ENCODE measurements around the gene TRAK2. TPM values are rescaled to one million over a fixed set of nuclear protein-coding genes. Genes with fewer than 3 reads are reported as not detected.
"Not testable (repeated sequence)": the region's sequence is repeated elsewhere in the genome, so short reads cannot be mapped to it uniquely, and the experiment has no call there.

The TRAK2 gene
- 10.2 and 13.2 TPM in 2 replicates for total RNA-seq
- 9.6 and 10.6 TPM in 2 replicates for polyA plus RNA-seq

GRCh38 chr2:201451292-201452057 lies at the start of gene TRAK2, which contains the start of gene STRADB:
Gene TRAK2 (minus strand): TSS chr2:201451458. CDS start chr2:201420507, 30,951 bp downstream.
Gene STRADB (plus strand): TSS chr2:201451740. CDS start chr2:201454841, 3,101 bp downstream.
- H3K36me3 ChIP-seq, result no peaks in the 10 kb centered on the region
- peaks cover 19% of the 10 kb centered on the region for H3K4me1 ChIP-seq (ENCODE audit: low read depth)
- peak; percentile 14 for TF ChIP-seq CTCF (IDR thresholded peaks at IDR 0.05; ENCODE audit: low read depth, low read length)
- H3K27me3 ChIP-seq, result no peaks in the 10 kb centered on the region
- peak within 1 kb of the TSS; percentile 84 for H3K27ac ChIP-seq
- H3K4me3 ChIP-seq, result peak within 1 kb of the TSS; percentile 96
- H3K9me3 ChIP-seq (ENCODE audit: low read depth), result no peaks in the 10 kb centered on the region
- peak; percentile 96 for DNase-seq (ENCODE audit: low read depth in 1 of 2, low spot score in 1 of 2)

- H3K27me3 ChIP-seq, result no peaks in the 10 kb centered on the region
- no peaks in the 10 kb centered on the region for H3K9me3 ChIP-seq (ENCODE audit: low read depth)
- H3K4me1 ChIP-seq (ENCODE audit: low read depth), result no peaks in the 10 kb centered on the region
- H3K4me3 ChIP-seq, result no peak overlapping the region
- peak in 1 of 2 donors; percentile 31 for DNase-seq (ENCODE audit: low read depth in 1 of 2, low spot score in 1 of 2)
- no peak for TF ChIP-seq CTCF (IDR thresholded peaks at IDR 0.05; ENCODE audit: low read depth, low read length)
- no peak overlapping the region for H3K27ac ChIP-seq
- H3K36me3 ChIP-seq, result no peaks in the 10 kb centered on the region
Measured at GRCh38 chr2:201500534-201500933, 49.3 kb upstream of the TRAK2 start.

GRCh38 chr2:201496785-201497184 lies 45.5 kb upstream of the TRAK2 start:
- Histone ChIP-seq H3K4me3 (no peak overlapping the region), H3K27ac (no peak overlapping the region), H3K36me3 (no peaks in the 10 kb centered on the region), H3K4me1 (ENCODE audit: low read depth) (no peaks in the 10 kb centered on the region), H3K9me3 (ENCODE audit: low read depth) (no peaks in the 10 kb centered on the region), H3K27me3 (peaks cover 5% of the 10 kb centered on the region)
- no peak for DNase-seq (ENCODE audit: low read depth in 1 of 2, low spot score in 1 of 2)
- TF ChIP-seq CTCF (IDR thresholded peaks at IDR 0.05; ENCODE audit: low read depth, low read length), result no peak

- Histone ChIP-seq H3K27me3 (peaks cover 5% of the 10 kb centered on the region), H3K4me3 (no peak overlapping the region), H3K27ac (no peak overlapping the region), H3K9me3 (ENCODE audit: low read depth) (no peaks in the 10 kb centered on the region), H3K36me3 (no peaks in the 10 kb centered on the region), H3K4me1 (ENCODE audit: low read depth) (no peaks in the 10 kb centered on the region)
- DNase-seq (ENCODE audit: low read depth in 1 of 2, low spot score in 1 of 2), result no peak
- no peak for TF ChIP-seq CTCF (IDR thresholded peaks at IDR 0.05; ENCODE audit: low read depth, low read length)
Measured at GRCh38 chr2:201490291-201490690, 39.0 kb upstream of the TRAK2 start.

GRCh38 chr2:201484805-201485204 lies 33.5 kb upstream of the TRAK2 start:
- H3K9me3 ChIP-seq (ENCODE audit: low read depth), result no peaks in the 10 kb centered on the region
- TF ChIP-seq CTCF (IDR thresholded peaks at IDR 0.05; ENCODE audit: low read depth, low read length), result no peak
- H3K27ac ChIP-seq, result no peak overlapping the region
- peak in 1 of 2 donors; percentile 13 for DNase-seq (ENCODE audit: low read depth in 1 of 2, low spot score in 1 of 2)
- no peak overlapping the region for H3K4me3 ChIP-seq
- no peaks in the 10 kb centered on the region for H3K27me3 ChIP-seq
- H3K4me1 ChIP-seq (ENCODE audit: low read depth), result no peaks in the 10 kb centered on the region
- H3K36me3 ChIP-seq, result no peaks in the 10 kb centered on the region

- not testable (repeated sequence) for H3K4me3 ChIP-seq; H3K27ac ChIP-seq; H3K27me3 ChIP-seq; H3K36me3 ChIP-seq; DNase-seq (ENCODE audit: low read depth in 1 of 2, low spot score in 1 of 2); H3K9me3 ChIP-seq (ENCODE audit: low read depth); H3K4me1 ChIP-seq (ENCODE audit: low read depth)
Measured at GRCh38 chr2:201483758-201484157, 32.5 kb upstream of the TRAK2 start.

Measured in cardiac muscle cell (in vitro differentiated cells and primary cell).